ENCODE measurements around the gene ITGB3BP. TPM values are rescaled to one million over a fixed set of nuclear protein-coding genes. Genes with fewer than 3 reads are reported as not detected.

ITGB3BP gene
- total RNA-seq, 1 experiment from 2014 or later = 50.2 TPM

GRCh38 chr1:63435161-63435560 lies 87.9 kb downstream of the ITGB3BP start:
- no peak for TF ChIP-seq ARID4B (CRISPR knock-in tag; IDR thresholded peaks at IDR 0.05; ENCODE audit: borderline replicate concordance)
- no peak for TF ChIP-seq NFYB (CRISPR knock-in tag; conservative IDR thresholded peaks at IDR 0.05; ENCODE audit: low read depth)
- TF ChIP-seq GABPB1 (CRISPR knock-in tag; IDR thresholded peaks at IDR 0.05) = no peak
- TF ChIP-seq RORB (CRISPR knock-in tag; IDR thresholded peaks at IDR 0.05) = no peak
- no peak for TF ChIP-seq FOXK1 (CRISPR knock-in tag; IDR thresholded peaks at IDR 0.05)
- TF ChIP-seq ZBTB21 (CRISPR knock-in tag; IDR thresholded peaks at IDR 0.05; ENCODE audit: borderline replicate concordance) = no peak
- peaks cover 4% of the 10 kb centered on the region for H3K4me1 Mint-ChIP-seq
- ATAC-seq (no peak), DNase-seq (ENCODE audit: low spot score) (no peak)
- H3K4me3 Mint-ChIP-seq = no peak overlapping the region
- H3K27me3 Mint-ChIP-seq (ENCODE audit: low read depth) = no peaks in the 10 kb centered on the region
- H3K36me3 Mint-ChIP-seq = peaks cover 16% of the 10 kb centered on the region
- POLR2A ChIA-PET = no interaction called here
- H3K27ac Mint-ChIP-seq = no peak overlapping the region
- CTCF ChIA-PET = interaction anchor here (2.3 kb wide), 1 partner anchor 108 kb away, joined by 7 read pairs; no protein-coding TSS in a partner anchor
- H3K9me3 Mint-ChIP-seq = peaks cover 10% of the 10 kb centered on the region

- peaks cover 28% of the 10 kb centered on the region for H3K36me3 Mint-ChIP-seq
- peaks cover 18% of the 10 kb centered on the region for H3K9me3 Mint-ChIP-seq
- DNase-seq (ENCODE audit: low spot score) (no peak), ATAC-seq (no peak)
- H3K4me1 Mint-ChIP-seq = no peaks in the 10 kb centered on the region
- POLR2A ChIA-PET = no interaction called here
- no peak overlapping the region for H3K27ac Mint-ChIP-seq
- H3K4me3 Mint-ChIP-seq = no peak overlapping the region
- no peaks in the 10 kb centered on the region for H3K27me3 Mint-ChIP-seq (ENCODE audit: low read depth)
- CTCF ChIA-PET = no interaction called here
- no peak for TF ChIP-seq TEAD1 (CRISPR knock-in tag; IDR thresholded peaks at IDR 0.05)
- TF ChIP-seq HMGXB4 (CRISPR knock-in tag; IDR thresholded peaks at IDR 0.05) = no peak
- TF ChIP-seq NFATC4 (CRISPR knock-in tag; IDR thresholded peaks at IDR 0.05) = no peak
- no peak for TF ChIP-seq SMAD3 (CRISPR knock-in tag; IDR thresholded peaks at IDR 0.05; ENCODE audit: borderline replicate concordance)
- TF ChIP-seq ZBTB43 (CRISPR knock-in tag; IDR thresholded peaks at IDR 0.05) = no peak
- no peak for TF ChIP-seq ESRRA (CRISPR knock-in tag; IDR thresholded peaks at IDR 0.05; ENCODE audit: borderline replicate concordance)
- no peak for TF ChIP-seq MLX (CRISPR knock-in tag; IDR thresholded peaks at IDR 0.05)
- no peak for TF ChIP-seq E2F4 (CRISPR knock-in tag; IDR thresholded peaks at IDR 0.05; ENCODE audit: borderline replicate concordance, low read depth)
- no peak for TF ChIP-seq FOXJ3 (CRISPR knock-in tag; IDR thresholded peaks at IDR 0.05; ENCODE audit: borderline replicate concordance)
- TF ChIP-seq ZNF423 (CRISPR knock-in tag; IDR thresholded peaks at IDR 0.05) = no peak
- TF ChIP-seq PREB (CRISPR knock-in tag; IDR thresholded peaks at IDR 0.05; ENCODE audit: borderline replicate concordance) = no peak
- TF ChIP-seq ZNF512 (CRISPR knock-in tag; IDR thresholded peaks at IDR 0.05; ENCODE audit: borderline replicate concordance) = no peak
- no peak for TF ChIP-seq NFYB (CRISPR knock-in tag; conservative IDR thresholded peaks at IDR 0.05; ENCODE audit: low read depth)
- TF ChIP-seq ZNF263 (CRISPR knock-in tag; IDR thresholded peaks at IDR 0.05; ENCODE audit: low read depth) = no peak
- TF ChIP-seq ATF2 (CRISPR knock-in tag; IDR thresholded peaks at IDR 0.05; ENCODE audit: borderline replicate concordance, low read depth) = no peak
Measured at GRCh38 chr1:63429281-63429680, 93.7 kb downstream of the ITGB3BP start.
